Activated T-cell treated with anti-CD3 and anti-CD28 coated beads, Interleukin-2, amount 50 U/mL, for 4 hours (primary cell): ENCODE results near the gene UBASH3B. TPM values are rescaled to one million over a fixed set of nuclear protein-coding genes. Genes with fewer than 3 reads are reported as not detected.

Experiments used
- ATAC-seq, 2 donors: fragments of 200-7000 bp; cut with Tn5 transposase; one replicate each; pipeline ENCODE4 v1.10.0; 2021
- DNase-seq: peaks from one replicate; pipeline ENCODE4 v3.0.0-alpha.2; 2020
- H3K27me3 Mint-ChIP-seq: one replicate; pipeline ENCODE4 v1.8.0; 2021; ENCODE audit warnings: low read depth, mixed read lengths
- H3K36me3 Mint-ChIP-seq: one replicate; pipeline ENCODE4 v1.8.0; 2022; ENCODE audit warnings: mixed read lengths; ENCODE audit not compliant: insufficient read depth
- H3K4me1 Mint-ChIP-seq: one replicate; pipeline ENCODE4 v1.8.0; 2021; ENCODE audit warnings: low read depth, mixed read lengths
- H3K4me3 Mint-ChIP-seq: one replicate; pipeline ENCODE4 v1.8.0; 2021; ENCODE audit warnings: mild to moderate bottlenecking, moderate library complexity, mixed read lengths
- H3K9me3 Mint-ChIP-seq: one replicate; pipeline ENCODE4 v1.8.0; 2021; ENCODE audit warnings: mixed read lengths
- total RNA-seq, 3 donors: library from RNA; stranded (reverse); gene quantifications; one replicate each; pipeline ENCODE4 v1.2.1, GENCODE V29; 2021

Gene UBASH3B
- total RNA-seq, 3 donors from 2014 or later: 37.6 to 53.3 (median 39.9) TPM

DNA sequence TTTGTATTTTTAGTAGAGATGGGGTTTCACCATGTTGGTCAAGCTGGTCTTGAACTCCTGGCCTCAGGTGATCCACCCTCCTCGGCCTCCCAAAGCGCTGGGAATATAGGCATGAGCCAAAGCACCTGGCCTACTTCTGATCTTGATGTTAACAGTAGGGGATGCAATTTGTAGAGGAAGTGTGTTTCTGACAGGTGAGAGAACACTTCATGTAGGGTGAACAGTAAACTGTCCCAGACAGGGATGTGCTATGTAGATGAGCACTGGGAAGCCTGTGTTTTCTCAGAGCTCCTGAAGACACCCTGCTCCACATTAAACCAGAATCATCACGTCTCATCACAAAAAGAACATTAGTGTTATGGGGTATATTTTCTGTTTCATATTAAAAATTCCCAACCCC, 45.1 kb downstream of the UBASH3B start:
- Mint-ChIP-seq H3K4me1 (peaks cover 78% of the 10 kb centered on the region), H3K36me3 (peaks cover 14% of the 10 kb centered on the region), H3K9me3 (no peaks in the 10 kb centered on the region), H3K4me3 (no peak overlapping the region), H3K27me3 (no peaks in the 10 kb centered on the region)
- ATAC-seq (no peak), DNase-seq (no peak)

DNA sequence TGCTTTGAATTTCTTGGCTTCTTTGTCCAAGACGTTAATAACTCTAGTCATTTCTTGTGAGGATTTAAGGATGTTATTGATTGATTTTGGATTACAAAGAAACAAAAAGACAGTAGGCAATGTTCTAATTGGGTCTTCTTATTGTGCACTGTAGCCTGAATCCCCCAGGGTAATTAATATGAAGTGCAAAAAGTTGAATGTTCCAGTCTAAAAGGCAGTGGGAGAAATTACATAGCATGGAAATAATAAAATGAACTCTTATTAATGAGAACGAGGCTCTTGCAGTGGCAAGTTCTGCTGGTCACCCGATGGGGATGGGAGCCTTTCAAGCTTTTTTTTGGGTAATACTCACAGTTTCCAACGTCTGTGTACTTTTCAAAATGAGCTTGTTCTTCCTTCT, 45.6 kb downstream of the UBASH3B start:
- ATAC-seq (no peak), DNase-seq (no peak)
- H3K9me3 Mint-ChIP-seq: no peaks in the 10 kb centered on the region
- no peak overlapping the region for H3K4me3 Mint-ChIP-seq
- H3K36me3 Mint-ChIP-seq: peaks cover 14% of the 10 kb centered on the region
- H3K27me3 Mint-ChIP-seq: no peaks in the 10 kb centered on the region
- H3K4me1 Mint-ChIP-seq: peaks cover 74% of the 10 kb centered on the region

DNA sequence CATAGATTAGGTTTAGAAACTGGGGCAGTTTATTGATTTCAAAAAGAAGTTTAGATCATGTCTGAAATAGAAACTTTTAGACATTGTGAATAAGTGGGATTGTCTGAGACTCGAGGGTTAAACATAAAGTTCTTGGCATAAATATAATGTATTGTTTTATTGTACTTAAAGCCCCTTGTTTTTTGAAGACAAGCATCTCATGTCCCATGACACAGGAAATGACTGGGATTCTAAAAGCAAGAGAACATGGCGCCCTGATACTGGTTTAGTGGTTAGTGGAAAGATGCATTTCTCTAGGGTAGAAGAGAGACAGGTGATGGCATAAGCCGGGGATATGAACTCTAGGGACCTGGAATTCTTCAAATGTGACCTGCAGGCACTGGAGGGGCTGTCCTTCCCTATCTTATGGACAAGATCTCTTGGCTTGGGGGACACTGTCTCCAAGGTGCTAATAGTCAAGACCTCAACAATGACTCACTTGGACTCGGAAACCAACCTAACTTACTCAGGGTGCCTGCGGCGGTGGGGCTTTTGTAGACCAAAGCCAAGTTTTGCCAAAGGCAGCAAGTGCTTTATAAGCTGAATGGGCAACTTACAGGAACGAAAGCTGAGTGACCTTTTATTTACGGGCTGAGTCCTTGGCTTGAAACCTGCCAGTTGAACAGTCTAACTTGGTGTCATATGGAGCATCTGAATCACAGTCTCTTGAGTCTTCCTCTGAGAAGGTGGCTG, 48.2 kb downstream of the UBASH3B start:
- peaks cover 60% of the 10 kb centered on the region for H3K4me1 Mint-ChIP-seq

DNA sequence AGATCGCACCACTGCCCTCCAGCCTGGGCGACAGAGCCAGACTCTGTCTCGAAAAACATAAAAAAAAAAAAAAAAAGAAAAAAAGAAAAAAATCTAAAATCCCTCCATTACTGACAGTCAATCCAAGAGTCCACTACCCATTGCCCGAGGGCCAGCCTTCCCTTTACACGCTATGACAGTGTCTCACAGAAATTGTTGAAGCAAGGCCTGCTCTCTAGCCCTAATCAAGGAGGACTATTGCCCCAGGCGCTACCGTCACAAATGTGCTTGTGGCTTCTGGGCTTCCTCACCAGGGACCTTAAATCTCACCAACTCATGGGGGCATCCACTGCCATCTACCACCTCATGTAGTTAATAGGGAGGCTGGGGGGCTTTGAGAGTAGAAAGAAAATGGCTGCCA, 49.9 kb downstream of the UBASH3B start:
- H3K9me3 Mint-ChIP-seq: no peaks in the 10 kb centered on the region
- DNase-seq (no peak), ATAC-seq (no peak)
- no peaks in the 10 kb centered on the region for H3K27me3 Mint-ChIP-seq
- peaks cover 50% of the 10 kb centered on the region for H3K4me1 Mint-ChIP-seq
- H3K36me3 Mint-ChIP-seq: peaks cover 18% of the 10 kb centered on the region
- no peak overlapping the region for H3K4me3 Mint-ChIP-seq

More for the DNA sequence above, 48.2 kb downstream of the UBASH3B start:
- H3K9me3 Mint-ChIP-seq: no peaks in the 10 kb centered on the region
- DNase-seq: no peak
- peak; percentile 76 to 87 for ATAC-seq
- H3K36me3 Mint-ChIP-seq: peaks cover 18% of the 10 kb centered on the region
- H3K27me3 Mint-ChIP-seq: no peaks in the 10 kb centered on the region
- peak overlapping the region; percentile 1 for H3K4me3 Mint-ChIP-seq

DNA sequence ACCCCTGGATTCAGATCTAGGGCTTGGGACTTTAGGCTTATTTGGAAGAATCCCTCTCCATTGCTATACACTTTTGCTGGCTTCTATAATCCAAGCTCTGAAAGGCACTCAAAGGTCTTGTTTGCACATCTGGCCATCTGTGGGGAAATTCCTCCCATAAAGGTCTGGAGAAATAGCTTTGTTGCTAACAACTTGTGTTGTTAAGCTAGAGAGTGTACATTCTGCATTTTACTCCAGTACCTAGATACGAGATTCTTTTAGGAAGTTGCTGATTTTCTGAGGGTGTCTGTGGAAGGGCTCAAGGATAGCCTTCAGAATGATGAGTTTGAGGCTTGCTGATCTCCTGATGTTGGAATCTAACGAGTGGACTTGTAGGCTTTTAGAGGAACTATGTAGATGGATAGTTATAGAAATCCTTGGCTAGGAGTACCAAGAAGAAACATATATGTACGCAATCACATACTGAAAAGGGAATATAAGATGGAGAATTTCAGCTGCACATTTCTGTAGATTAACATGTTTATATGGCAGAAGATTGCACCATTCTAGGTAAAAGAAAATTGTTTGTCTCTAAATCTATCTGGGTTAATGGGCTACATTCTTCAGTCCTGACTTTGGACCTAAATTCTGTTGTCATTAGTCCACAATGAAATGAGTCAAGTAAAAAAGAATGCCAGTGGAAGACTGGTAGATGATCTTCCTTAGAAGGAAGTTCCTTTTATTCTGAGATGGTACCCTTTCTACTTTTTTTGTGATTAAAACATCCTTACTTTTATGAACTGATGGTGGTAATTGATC, 51.0 kb downstream of the UBASH3B start:
- Mint-ChIP-seq H3K36me3 (peaks cover 18% of the 10 kb centered on the region), H3K4me1 (peaks cover 39% of the 10 kb centered on the region), H3K9me3 (no peaks in the 10 kb centered on the region), H3K27me3 (no peaks in the 10 kb centered on the region), H3K4me3 (no peak overlapping the region)
- ATAC-seq: no peak
- DNase-seq: no peak

DNA sequence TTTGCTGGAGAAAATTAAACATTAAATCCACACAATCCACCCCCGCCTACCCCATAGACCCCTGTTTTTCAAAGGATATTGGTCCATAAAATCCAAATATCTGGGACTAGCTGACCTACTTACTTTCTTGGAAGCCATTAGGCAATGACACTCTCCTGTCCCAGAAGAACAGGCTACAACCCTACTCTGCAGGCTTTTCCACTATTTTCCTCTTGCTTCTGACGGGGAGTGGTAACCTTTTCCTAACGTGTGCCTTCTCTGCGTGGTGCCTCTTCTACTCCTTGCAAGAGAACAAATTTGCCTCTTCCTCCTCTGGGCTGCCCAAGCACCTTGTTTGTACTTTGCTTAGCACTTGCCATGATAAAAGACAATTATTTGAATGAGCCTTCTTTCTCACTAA, 51.6 kb downstream of the UBASH3B start:
- H3K4me3 Mint-ChIP-seq: no peak overlapping the region
- no peaks in the 10 kb centered on the region for H3K9me3 Mint-ChIP-seq
- H3K36me3 Mint-ChIP-seq: peaks cover 16% of the 10 kb centered on the region
- H3K27me3 Mint-ChIP-seq: no peaks in the 10 kb centered on the region
- H3K4me1 Mint-ChIP-seq: peaks cover 38% of the 10 kb centered on the region
- DNase-seq (no peak), ATAC-seq (no peak)

DNA sequence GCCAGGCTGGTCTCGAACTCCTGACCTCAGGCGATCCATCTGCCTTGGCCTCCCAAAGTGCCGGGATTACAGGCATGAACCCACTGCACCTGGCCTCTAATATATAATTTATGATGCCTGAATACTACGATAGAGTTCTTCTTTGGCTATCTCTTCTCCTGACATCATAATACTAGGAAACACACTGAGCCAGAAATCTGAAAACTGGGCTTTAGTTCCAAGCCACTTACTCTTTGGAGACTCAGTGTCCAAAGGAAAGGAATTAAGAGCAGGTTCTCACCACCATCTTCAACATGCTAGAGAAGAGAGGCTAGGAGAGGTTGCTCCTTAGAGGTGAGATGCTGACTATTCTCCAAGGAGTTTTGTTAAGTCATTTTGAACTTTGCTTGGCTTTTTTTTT, 52.4 kb downstream of the UBASH3B start:
- H3K9me3 Mint-ChIP-seq: no peaks in the 10 kb centered on the region
- no peak overlapping the region for H3K4me3 Mint-ChIP-seq
- H3K4me1 Mint-ChIP-seq: peaks cover 38% of the 10 kb centered on the region
- ATAC-seq (no peak), DNase-seq (no peak)
- H3K27me3 Mint-ChIP-seq: no peaks in the 10 kb centered on the region
- H3K36me3 Mint-ChIP-seq: peaks cover 13% of the 10 kb centered on the region

DNA sequence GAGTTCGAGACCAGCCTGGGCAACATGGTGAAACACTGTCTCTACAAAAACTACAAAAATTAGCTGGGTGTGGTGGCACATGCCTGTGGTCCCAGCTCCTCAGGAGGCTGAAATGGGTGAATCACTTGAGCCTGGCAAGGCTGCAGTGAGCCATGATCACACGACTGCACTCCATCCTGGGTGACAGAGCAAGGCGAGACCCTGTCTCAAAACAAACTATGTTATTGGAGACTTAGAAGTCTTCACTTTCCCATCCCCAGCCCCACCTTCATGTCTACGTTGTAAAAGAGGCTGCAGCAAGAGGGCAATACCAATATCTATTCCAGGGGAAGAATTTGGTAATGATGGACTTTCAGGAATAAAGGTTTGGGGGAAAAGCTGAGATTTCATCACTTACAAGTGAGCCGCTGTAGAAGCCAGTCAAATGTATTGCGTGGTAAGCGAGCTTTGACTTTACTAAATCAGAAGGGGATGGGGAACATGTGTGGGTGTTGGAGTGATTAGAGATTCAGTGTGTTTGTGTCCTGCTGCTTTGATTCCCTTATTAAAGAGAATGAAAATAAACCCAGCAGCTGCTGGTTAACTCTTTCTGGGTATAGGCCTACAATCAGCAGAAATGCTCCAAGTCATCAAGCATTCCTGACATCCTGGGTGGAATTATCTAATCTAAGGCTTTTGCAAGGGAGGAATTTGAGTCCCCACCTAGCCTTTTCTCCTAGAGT, 53.7 kb downstream of the UBASH3B start:
- Mint-ChIP-seq H3K27me3 (no peaks in the 10 kb centered on the region), H3K9me3 (no peaks in the 10 kb centered on the region), H3K4me1 (peaks cover 34% of the 10 kb centered on the region), H3K4me3 (no peak overlapping the region), H3K36me3 (peaks cover 6% of the 10 kb centered on the region)
- DNase-seq (no peak), ATAC-seq (no peak)

DNA sequence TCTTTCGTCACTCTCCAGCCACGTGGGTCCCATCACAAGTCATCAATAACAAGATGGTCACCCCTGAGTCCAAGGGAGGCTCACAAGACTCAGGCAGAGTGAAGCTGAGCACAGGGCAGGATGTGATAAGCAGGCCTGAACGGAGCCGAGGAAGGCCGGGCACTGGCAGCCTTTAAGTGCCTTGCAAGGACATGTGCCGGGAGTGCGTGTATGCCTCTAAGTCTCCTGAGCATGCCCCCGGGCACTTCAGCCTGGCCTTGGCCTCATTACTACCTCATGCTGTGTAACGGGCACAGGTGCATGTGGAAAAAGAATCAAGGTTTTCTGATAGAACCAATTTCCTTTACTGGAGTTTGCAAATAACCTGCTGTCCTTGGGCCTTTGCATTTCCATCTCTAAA, 55.8 kb downstream of the UBASH3B start:
- Mint-ChIP-seq H3K4me3 (no peak overlapping the region), H3K36me3 (peaks cover 6% of the 10 kb centered on the region), H3K4me1 (peaks cover 41% of the 10 kb centered on the region), H3K9me3 (no peaks in the 10 kb centered on the region), H3K27me3 (no peaks in the 10 kb centered on the region)
- ATAC-seq (no peak), DNase-seq (no peak)

DNA sequence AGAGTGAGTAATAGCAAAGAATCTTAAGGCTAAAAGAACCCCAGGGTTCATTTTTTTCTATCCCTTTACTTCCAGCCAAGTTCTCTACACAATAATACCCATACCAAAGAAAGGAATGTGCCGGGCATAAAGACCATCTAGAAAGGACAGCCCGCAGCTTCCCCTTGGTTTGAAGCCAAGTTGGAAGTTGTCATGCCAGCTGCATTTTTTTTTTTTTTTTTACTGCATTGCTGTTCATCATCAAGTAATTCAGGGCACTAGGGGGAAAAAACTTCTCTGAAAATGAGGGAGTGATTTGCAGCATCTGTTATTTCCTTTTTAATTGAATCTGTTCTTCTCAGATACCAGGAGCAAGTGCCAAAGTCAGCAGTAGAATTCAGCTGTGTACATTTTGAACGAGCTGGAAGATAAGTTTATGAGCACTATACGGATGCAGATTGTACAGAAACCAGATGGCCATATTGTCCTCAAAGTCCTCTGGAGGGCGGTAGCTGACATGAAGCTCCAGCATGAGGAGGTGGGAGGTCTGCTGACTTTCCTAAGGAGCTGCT, 56.4 kb downstream of the UBASH3B start:
- H3K9me3 Mint-ChIP-seq: no peaks in the 10 kb centered on the region

DNA sequence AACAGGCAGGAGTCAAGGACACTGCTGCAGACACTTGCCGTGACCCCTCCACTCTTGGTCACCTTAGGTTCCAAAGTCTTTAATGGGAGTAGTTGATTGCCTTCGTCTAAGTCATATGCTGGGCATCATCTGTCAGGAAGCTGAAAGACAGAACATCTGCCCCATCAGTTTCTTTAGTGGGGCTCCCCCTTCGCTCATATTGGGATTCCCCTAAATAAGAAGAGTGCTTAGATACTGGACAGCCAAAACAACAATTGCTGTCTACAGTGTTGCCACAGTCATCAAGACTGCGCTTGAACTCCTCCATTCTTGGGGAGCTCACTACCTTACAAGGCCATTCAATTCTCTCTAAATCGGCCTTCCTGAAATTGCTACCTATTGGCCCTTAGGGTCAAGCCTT, 58.5 kb downstream of the UBASH3B start:
- ATAC-seq: peak in 1 of 2 donors; percentile 21
- Mint-ChIP-seq H3K36me3 (peaks cover 3% of the 10 kb centered on the region), H3K27me3 (no peaks in the 10 kb centered on the region), H3K9me3 (no peaks in the 10 kb centered on the region), H3K4me1 (peaks cover 48% of the 10 kb centered on the region), H3K4me3 (no peak overlapping the region)
- DNase-seq: no peak

More for the DNA sequence above, 56.4 kb downstream of the UBASH3B start:
- Mint-ChIP-seq H3K36me3 (peaks cover 3% of the 10 kb centered on the region), H3K4me1 (peaks cover 42% of the 10 kb centered on the region), H3K27me3 (no peaks in the 10 kb centered on the region), H3K4me3 (no peak overlapping the region)
- DNase-seq (no peak), ATAC-seq (no peak)

DNA sequence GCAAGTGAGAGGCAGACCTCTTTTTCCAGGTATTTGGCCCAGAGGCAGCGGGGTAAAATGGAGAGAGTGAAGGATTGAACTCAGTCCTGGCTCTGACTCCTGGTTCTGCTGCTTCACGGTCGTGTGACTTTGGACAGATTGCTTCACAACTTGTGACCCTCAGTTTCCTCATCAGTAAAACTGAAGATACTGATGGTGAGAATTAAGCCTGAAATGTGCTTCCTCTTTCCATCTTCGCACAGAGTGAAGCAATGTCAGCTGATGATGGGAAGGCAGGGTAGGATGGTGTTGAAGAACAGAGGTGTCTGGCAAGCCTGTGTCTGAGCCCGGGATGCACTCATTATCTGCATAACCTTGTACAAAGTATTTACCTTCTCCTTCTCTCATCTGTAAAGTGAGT, 59.0 kb downstream of the UBASH3B start:
- DNase-seq (no peak), ATAC-seq (no peak)
- Mint-ChIP-seq H3K9me3 (no peaks in the 10 kb centered on the region), H3K4me1 (peaks cover 46% of the 10 kb centered on the region), H3K27me3 (no peaks in the 10 kb centered on the region), H3K4me3 (no peak overlapping the region), H3K36me3 (peaks cover 3% of the 10 kb centered on the region)

DNA sequence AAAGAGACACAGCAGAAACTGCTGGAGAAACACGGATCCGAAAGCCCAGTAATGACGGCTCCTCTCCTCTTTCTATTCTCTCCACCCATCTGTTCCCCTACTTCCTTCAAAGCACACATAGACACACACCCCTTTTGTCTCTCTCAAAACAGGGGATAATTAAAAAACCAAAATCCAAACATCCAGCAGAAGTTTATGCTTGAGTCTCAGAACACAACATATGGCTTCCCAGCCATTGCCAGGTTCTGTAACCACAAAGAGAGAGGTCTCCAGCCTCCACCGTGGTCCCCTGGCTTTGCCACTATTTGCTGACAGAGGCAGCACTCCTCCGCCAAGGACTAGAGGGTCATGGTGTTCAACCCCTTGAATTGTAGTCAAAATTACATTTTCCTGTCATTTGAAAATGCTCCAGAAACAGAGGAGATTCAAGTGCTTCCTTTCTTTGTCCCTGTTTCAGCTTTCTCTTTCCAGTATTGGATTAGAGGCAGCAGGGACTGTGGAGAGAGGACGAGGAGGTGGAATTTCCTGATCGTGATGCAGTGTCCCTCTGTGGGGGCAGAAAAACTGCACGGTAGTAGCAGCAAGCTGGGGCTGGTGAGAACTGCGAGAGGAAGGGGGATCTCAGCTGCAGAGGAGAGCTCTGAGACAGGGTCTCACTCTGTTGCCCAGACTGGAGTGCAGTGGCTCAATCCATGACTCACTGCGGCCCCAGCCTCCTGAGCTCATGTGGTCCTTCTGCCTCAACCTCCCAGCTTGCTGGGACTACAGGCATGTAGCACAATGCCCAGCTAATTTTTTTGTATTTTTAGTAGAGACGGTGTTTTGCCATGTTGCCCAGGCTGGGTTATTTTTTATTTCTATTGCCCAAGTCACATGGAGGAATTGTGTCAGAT, 60.3 kb downstream of the UBASH3B start:
- DNase-seq (no peak), ATAC-seq (no peak)
- H3K4me1 Mint-ChIP-seq: peaks cover 56% of the 10 kb centered on the region
- peaks cover 3% of the 10 kb centered on the region for H3K36me3 Mint-ChIP-seq
- H3K9me3 Mint-ChIP-seq: no peaks in the 10 kb centered on the region
- H3K4me3 Mint-ChIP-seq: no peak overlapping the region
- no peaks in the 10 kb centered on the region for H3K27me3 Mint-ChIP-seq
